ENCODE results near the gene CLIC4. TPM values are rescaled to one million over a fixed set of nuclear protein-coding genes. Genes with fewer than 3 reads are reported as not detected.
"Not testable (repeated sequence)": the region's sequence is repeated elsewhere in the genome, so short reads cannot be mapped to it uniquely, and the experiment has no call there.

The CLIC4 gene
- total and polyA plus RNA-seq, 8 donors, result 53.5 to 372 (median 110) TPM

DNA sequence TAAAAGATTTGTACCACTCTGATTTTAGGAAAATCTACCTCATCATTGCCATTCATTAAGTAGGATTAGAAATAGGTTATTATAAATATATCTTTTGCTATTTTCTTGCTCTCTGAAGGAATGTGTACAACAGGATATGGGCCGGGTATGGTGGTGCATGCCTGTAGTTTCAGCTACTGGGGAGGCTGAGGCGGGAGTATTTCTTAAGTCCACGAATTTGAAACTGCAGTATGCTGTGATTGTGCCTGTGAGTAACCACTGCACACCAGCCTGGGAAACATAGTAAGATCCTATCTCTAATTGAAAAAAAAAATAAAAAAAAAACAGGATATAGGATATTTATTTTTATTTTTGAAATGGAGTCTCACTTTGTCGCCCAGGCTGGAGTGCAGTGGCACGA lies 50.0 kb downstream of the CLIC4 start:
- no peak for DNase-seq
- intact Hi-C loops (cut with DNase I; ENCODE audit: low total_unique reads), result no loop called here
- 86 to 95% (median 87%) methylated on average over 5 of the region's 5 CpGs for WGBS, 5 donors
- H3K27me3 ChIP-seq, result no peaks in the 10 kb centered on the region
- H3K4me3 ChIP-seq, result no peak overlapping the region
- peak overlapping the region in 4 of 5 donors; percentile 26 to 72 (median 66) for H3K27ac ChIP-seq
- H3K36me3 ChIP-seq, result peaks cover 0 to 18% (median 13%) of the 10 kb centered on the region in 4 donors
- TF ChIP-seq POLR2AphosphoS5 (IDR thresholded peaks at IDR 0.05) (no peak), POLR2A (IDR thresholded peaks at IDR 0.05) (no peak), EP300 (IDR thresholded peaks at IDR 0.05) (no peak)
- TF ChIP-seq, protein P1, sequence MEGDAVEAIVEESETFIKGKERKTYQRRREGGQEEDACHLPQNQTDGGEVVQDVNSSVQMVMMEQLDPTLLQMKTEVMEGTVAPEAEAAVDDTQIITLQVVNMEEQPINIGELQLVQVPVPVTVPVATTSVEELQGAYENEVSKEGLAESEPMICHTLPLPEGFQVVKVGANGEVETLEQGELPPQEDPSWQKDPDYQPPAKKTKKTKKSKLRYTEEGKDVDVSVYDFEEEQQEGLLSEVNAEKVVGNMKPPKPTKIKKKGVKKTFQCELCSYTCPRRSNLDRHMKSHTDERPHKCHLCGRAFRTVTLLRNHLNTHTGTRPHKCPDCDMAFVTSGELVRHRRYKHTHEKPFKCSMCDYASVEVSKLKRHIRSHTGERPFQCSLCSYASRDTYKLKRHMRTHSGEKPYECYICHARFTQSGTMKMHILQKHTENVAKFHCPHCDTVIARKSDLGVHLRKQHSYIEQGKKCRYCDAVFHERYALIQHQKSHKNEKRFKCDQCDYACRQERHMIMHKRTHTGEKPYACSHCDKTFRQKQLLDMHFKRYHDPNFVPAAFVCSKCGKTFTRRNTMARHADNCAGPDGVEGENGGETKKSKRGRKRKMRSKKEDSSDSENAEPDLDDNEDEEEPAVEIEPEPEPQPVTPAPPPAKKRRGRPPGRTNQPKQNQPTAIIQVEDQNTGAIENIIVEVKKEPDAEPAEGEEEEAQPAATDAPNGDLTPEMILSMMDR (IDR thresholded peaks at IDR 0.05), result no peak
- no peaks in the 10 kb centered on the region for H3K9me3 ChIP-seq
- peaks cover 0 to 46% (median 23%) of the 10 kb centered on the region in 4 donors for H3K4me1 ChIP-seq

GRCh38 chr1:24796524-24796923 lies 51.3 kb downstream of the CLIC4 start:
- TF ChIP-seq POLR2AphosphoS5 (IDR thresholded peaks at IDR 0.05), result no peak
- no peak for TF ChIP-seq POLR2A (IDR thresholded peaks at IDR 0.05)
- 89 to 98% (median 94%) methylated on average over 2 of the region's 2 CpGs for WGBS, 5 donors
- H3K27ac ChIP-seq, result peak overlapping the region in 1 of 5 donors; percentile 72

DNA sequence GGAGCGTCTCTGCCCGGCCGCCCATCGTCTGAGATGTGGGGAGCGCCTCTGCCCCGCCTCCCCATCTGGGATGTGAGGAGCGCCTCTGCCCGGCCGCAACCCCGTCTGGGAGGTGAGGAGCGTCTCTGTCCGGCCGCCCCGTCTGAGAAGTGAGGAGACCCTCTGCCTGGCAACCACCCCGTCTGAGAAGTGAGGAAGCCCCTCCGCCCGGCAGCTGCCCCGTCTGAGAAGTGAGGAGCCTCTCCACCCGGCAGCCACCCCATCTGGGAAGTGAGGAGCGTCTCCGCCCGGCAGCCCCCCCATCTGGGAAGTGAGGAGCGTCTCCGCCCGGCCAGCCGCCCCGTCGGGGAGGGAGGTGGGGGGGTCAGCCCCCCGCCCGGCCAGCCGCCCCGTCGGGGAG lies 54.0 kb downstream of the CLIC4 start:
- H3K4me3 ChIP-seq; intact Hi-C loops (cut with DNase I; ENCODE audit: low total_unique reads); H3K27me3 ChIP-seq; H3K9me3 ChIP-seq; DNase-seq; H3K27ac ChIP-seq: not testable (repeated sequence)
- Histone ChIP-seq H3K36me3 (peaks cover 0 to 18% (median 13%) of the 10 kb centered on the region in 4 donors), H3K4me1 (peaks cover under 1 to 59% (median 27%) of the 10 kb centered on the region in 4 donors)
- 93 to 98% (median 95%) methylated on average over 19 to 33 of the region's 33 CpGs; no CpG with 5 or more reads in 1 of the 5 donors for WGBS, 5 donors

More at GRCh38 chr1:24796524-24796923, 51.3 kb downstream of the CLIC4 start:
- DNase-seq, result no peak
- peaks cover 4 to 56% (median 26%) of the 10 kb centered on the region in 4 donors for H3K4me1 ChIP-seq
- H3K27me3 ChIP-seq, result no peaks in the 10 kb centered on the region
- peaks cover 0 to 18% (median 13%) of the 10 kb centered on the region in 4 donors for H3K36me3 ChIP-seq
- H3K9me3 ChIP-seq, result no peaks in the 10 kb centered on the region
- no peak overlapping the region for H3K4me3 ChIP-seq
- intact Hi-C loops (cut with DNase I; ENCODE audit: low total_unique reads), result no loop called here

GRCh38 chr1:24801176-24801575 lies 55.9 kb downstream of the CLIC4 start:
- Histone ChIP-seq H3K9me3 (no peaks in the 10 kb centered on the region), H3K36me3 (peaks cover 0 to 18% (median 13%) of the 10 kb centered on the region in 4 donors), H3K4me1 (peaks cover 6 to 57% (median 23%) of the 10 kb centered on the region in 4 donors), H3K27me3 (no peaks in the 10 kb centered on the region), H3K27ac (peak overlapping the region in 2 of 5 donors; percentile 38 to 40), H3K4me3 (no peak overlapping the region)
- WGBS, 5 donors, result 42 to 86% (median 67%) methylated on average over 1 of the region's 1 CpG
- TF ChIP-seq POLR2A (IDR thresholded peaks at IDR 0.05) (no peak), POLR2AphosphoS5 (IDR thresholded peaks at IDR 0.05) (no peak), EP300 (IDR thresholded peaks at IDR 0.05) (no peak)
- TF ChIP-seq, protein P1 (IDR thresholded peaks at IDR 0.05), result no peak
- intact Hi-C loops (cut with DNase I; ENCODE audit: low total_unique reads), result no loop called here
- DNase-seq, result no peak

GRCh38 chr1:24803220-24803619 lies 58.0 kb downstream of the CLIC4 start:
- peak in 1 of 2 donors; percentile 28 for DNase-seq
- peaks cover 0 to 11% (median 8%) of the 10 kb centered on the region in 4 donors for H3K36me3 ChIP-seq
- 55 to 59% (median 57%) methylated on average over 2 of the region's 2 CpGs for WGBS, 5 donors
- H3K27me3 ChIP-seq, result no peaks in the 10 kb centered on the region
- peak overlapping the region in 3 of 5 donors; percentile 37 to 62 (median 38) for H3K27ac ChIP-seq
- H3K4me1 ChIP-seq, result peaks cover 8 to 70% (median 34%) of the 10 kb centered on the region in 4 donors
- no peak overlapping the region for H3K4me3 ChIP-seq
- no peak for TF ChIP-seq EP300 (IDR thresholded peaks at IDR 0.05)
- TF ChIP-seq POLR2AphosphoS5 (IDR thresholded peaks at IDR 0.05), result no peak
- TF ChIP-seq, protein P1 (IDR thresholded peaks at IDR 0.05), result no peak
- no peak for TF ChIP-seq POLR2A (IDR thresholded peaks at IDR 0.05)
- H3K9me3 ChIP-seq, result no peaks in the 10 kb centered on the region
- intact Hi-C loops (cut with DNase I; ENCODE audit: low total_unique reads), result no loop called here
